Epithelial cell of proximal tubule (primary cell): ENCODE results near the gene CEP112. TPM values are rescaled to one million over a fixed set of nuclear protein-coding genes. Genes with fewer than 3 reads are reported as not detected.
A peak's percentile ranks its signal among the peaks of the same experiment; 100 is the strongest.

Experiments
- DNase-seq: peaks from one replicate; pipeline ENCODE4 v3.0.0-alpha.2; 2011; ENCODE audit warnings: low read depth
- H3K4me3 ChIP-seq: 2 replicates; pipeline ENCODE4 v1.5.1; 2011; ENCODE audit warnings: low read depth, mild to moderate bottlenecking, low read length
- CTCF ChIP-seq: conservative IDR thresholded peaks from 2 replicates; pipeline ENCODE4 v1.5.1; 2012; ENCODE audit warnings: low read depth, mild to moderate bottlenecking, low read length
- total RNA-seq: library from RNA; depleted of rRNA; stranded (reverse); fragments of >200 nt; gene quantifications from 2 replicates; pipeline ENCODE4 v1.2.3, GENCODE V29; 2015

Gene CEP112
- total RNA-seq, 1 donor from 2014 or later, result 4.7 TPM

- DNase-seq, result no peak
- no peak overlapping the region for H3K4me3 ChIP-seq
- peak; percentile 49 for TF ChIP-seq CTCF
Measured at GRCh38 chr17:65797809-65798208, 394.1 kb downstream of the CEP112 start.

- no peak for DNase-seq
- no peak for TF ChIP-seq CTCF
- no peak overlapping the region for H3K4me3 ChIP-seq
Measured at GRCh38 chr17:65797101-65797500, 394.8 kb downstream of the CEP112 start.

- TF ChIP-seq CTCF, result peak; percentile 76
- no peak for DNase-seq
- no peak overlapping the region for H3K4me3 ChIP-seq
Measured at GRCh38 chr17:65794572-65794971, 397.4 kb downstream of the CEP112 start.

- H3K4me3 ChIP-seq, result no peak overlapping the region
- no peak for TF ChIP-seq CTCF
- DNase-seq, result no peak
Measured at GRCh38 chr17:65790241-65790640, 401.7 kb downstream of the CEP112 start.

- DNase-seq, result no peak
- no peak overlapping the region for H3K4me3 ChIP-seq
- TF ChIP-seq CTCF, result no peak
Measured at GRCh38 chr17:65787503-65787902, 404.4 kb downstream of the CEP112 start.

- no peak overlapping the region for H3K4me3 ChIP-seq
- no peak for TF ChIP-seq CTCF
- no peak for DNase-seq
Measured at GRCh38 chr17:65786479-65786878, 405.5 kb downstream of the CEP112 start.

GRCh38 chr17:65785109-65785508 lies 406.8 kb downstream of the CEP112 start:
- no peak overlapping the region for H3K4me3 ChIP-seq
- TF ChIP-seq CTCF, result no peak
- DNase-seq, result peak; percentile 83
